Glutamatergic neuron (in vitro differentiated cells): ENCODE measurements around the gene BCAP29. TPM values are rescaled to one million over a fixed set of nuclear protein-coding genes. Genes with fewer than 3 reads are reported as not detected.

Source experiments
- DNase-seq: peaks from one replicate; pipeline ENCODE4 v3.0.0; 2022
- H3K27ac Mint-ChIP-seq: one replicate; pipeline ENCODE4 v1.8.0; 2020; ENCODE audit warnings: mild to moderate bottlenecking, mixed read lengths, inconsistent platforms; ENCODE audit not compliant: unreplicated experiment
- H3K27me3 Mint-ChIP-seq: one replicate; pipeline ENCODE4 v1.8.0; 2020; ENCODE audit warnings: mild to moderate bottlenecking, moderate library complexity, mixed read lengths, inconsistent platforms; ENCODE audit not compliant: unreplicated experiment
- H3K36me3 Mint-ChIP-seq: one replicate; pipeline ENCODE4 v1.8.0; 2020; ENCODE audit warnings: mild to moderate bottlenecking, mixed read lengths, inconsistent platforms; ENCODE audit not compliant: unreplicated experiment
- H3K4me1 Mint-ChIP-seq: one replicate; pipeline ENCODE4 v1.8.0; 2020; ENCODE audit warnings: mild to moderate bottlenecking, low read depth, mixed read lengths, inconsistent platforms; ENCODE audit not compliant: unreplicated experiment
- H3K4me3 Mint-ChIP-seq: one replicate; pipeline ENCODE4 v1.8.0; 2020; ENCODE audit warnings: mild to moderate bottlenecking, mixed read lengths, inconsistent platforms; ENCODE audit not compliant: unreplicated experiment
- H3K9me3 Mint-ChIP-seq: one replicate; pipeline ENCODE4 v1.8.0; 2020; ENCODE audit warnings: mild to moderate bottlenecking, moderate library complexity, mixed read lengths, inconsistent platforms; ENCODE audit not compliant: unreplicated experiment
- CTCF ChIP-seq: fragments of 200-600 bp; sonication (generic); IDR thresholded peaks from one replicate; pipeline ENCODE4 v1.5.0; 2021; ENCODE audit not compliant: partially characterized antibody, unreplicated experiment
- total RNA-seq: library from RNA; stranded (reverse); fragmentation: NEBNext Ultra II Directional; extraction: Animal tissue kit (Norgen Biotek cat#: 25700); gene quantifications from one replicate; pipeline ENCODE4 v1.2.1, GENCODE V29; 2021; ENCODE audit not compliant: unreplicated experiment

Gene BCAP29
- total RNA-seq, 1 donor from 2014 or later: 30.1 TPM

- H3K36me3 Mint-ChIP-seq: no peaks in the 10 kb centered on the region
- H3K9me3 Mint-ChIP-seq: no peaks in the 10 kb centered on the region
- peaks cover 2% of the 10 kb centered on the region for H3K4me1 Mint-ChIP-seq
- H3K27ac Mint-ChIP-seq: no peak overlapping the region
- TF ChIP-seq CTCF: no peak
- DNase-seq: no peak
- H3K27me3 Mint-ChIP-seq: no peaks in the 10 kb centered on the region
- no peak overlapping the region for H3K4me3 Mint-ChIP-seq
These were observed 19.2 kb downstream of the BCAP29 start for GRCh38 chr7:107599262-107599661.

- H3K27me3 Mint-ChIP-seq: no peaks in the 10 kb centered on the region
- no peak for DNase-seq
- no peaks in the 10 kb centered on the region for H3K9me3 Mint-ChIP-seq
These were observed 20.8 kb downstream of the BCAP29 start for GRCh38 chr7:107600816-107601215.

GRCh38 chr7:107605218-107605815, 25.3 kb downstream of the BCAP29 start:
- peak overlapping the region; percentile 69 for H3K27ac Mint-ChIP-seq

More at GRCh38 chr7:107600816-107601215, 20.8 kb downstream of the BCAP29 start:
- Mint-ChIP-seq H3K4me3 (no peak overlapping the region), H3K27ac (no peak overlapping the region), H3K36me3 (no peaks in the 10 kb centered on the region), H3K4me1 (peaks cover 12% of the 10 kb centered on the region)
- TF ChIP-seq CTCF: no peak

GRCh38 chr7:107606303-107606702, 26.3 kb downstream of the BCAP29 start:
- Mint-ChIP-seq H3K27ac (no peak overlapping the region), H3K27me3 (no peaks in the 10 kb centered on the region), H3K4me1 (peaks cover 17% of the 10 kb centered on the region), H3K9me3 (no peaks in the 10 kb centered on the region), H3K36me3 (no peaks in the 10 kb centered on the region), H3K4me3 (no peak overlapping the region)
- TF ChIP-seq CTCF: no peak
- DNase-seq: no peak

More at GRCh38 chr7:107605218-107605815, 25.3 kb downstream of the BCAP29 start:
- Mint-ChIP-seq H3K4me1 (peaks cover 17% of the 10 kb centered on the region), H3K27me3 (no peaks in the 10 kb centered on the region), H3K36me3 (no peaks in the 10 kb centered on the region), H3K9me3 (no peaks in the 10 kb centered on the region), H3K4me3 (no peak overlapping the region)
- no peak for TF ChIP-seq CTCF
- DNase-seq: no peak

GRCh38 chr7:107609811-107610261, 29.8 kb downstream of the BCAP29 start:
- no peak for DNase-seq
- Mint-ChIP-seq H3K27ac (no peak overlapping the region), H3K4me1 (peaks cover 13% of the 10 kb centered on the region), H3K4me3 (no peak overlapping the region), H3K9me3 (peaks cover 2% of the 10 kb centered on the region), H3K36me3 (no peaks in the 10 kb centered on the region), H3K27me3 (no peaks in the 10 kb centered on the region)
- TF ChIP-seq CTCF: no peak
